ENCODE data around the gene HOXC12.

The HOXC12 gene

GRCh38 chr12:53974084-53975063 lies 19.7 kb downstream of the HOXC12 start, which contains the start of gene HOTAIR:
Gene HOTAIR (minus strand): TSS chr12:53974954.
- no peak for FAIRE-seq
- no peak for DNase-seq (ENCODE audit: insufficient read length, low spot score)

DNA sequence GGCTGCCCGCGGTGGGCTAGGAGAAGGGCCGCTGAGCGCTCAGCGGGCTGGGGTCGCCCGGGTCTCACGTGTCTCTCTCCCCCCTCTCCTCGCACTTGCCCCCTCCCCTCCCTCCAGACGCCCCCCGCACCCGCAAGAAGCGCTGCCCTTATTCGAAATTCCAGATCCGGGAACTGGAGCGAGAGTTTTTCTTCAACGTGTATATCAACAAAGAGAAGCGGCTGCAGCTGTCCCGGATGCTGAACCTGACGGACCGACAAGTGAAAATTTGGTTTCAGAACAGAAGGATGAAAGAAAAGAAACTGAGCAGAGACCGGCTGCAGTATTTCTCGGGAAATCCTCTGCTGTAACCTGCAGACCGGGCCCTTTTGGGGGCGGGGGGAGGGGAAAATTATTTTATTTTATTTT lies 20.4 kb downstream of the HOXC12 start:
- DNase-seq (ENCODE audit: insufficient read length, low spot score), result no peak
- TF ChIP-seq, protein P1, sequence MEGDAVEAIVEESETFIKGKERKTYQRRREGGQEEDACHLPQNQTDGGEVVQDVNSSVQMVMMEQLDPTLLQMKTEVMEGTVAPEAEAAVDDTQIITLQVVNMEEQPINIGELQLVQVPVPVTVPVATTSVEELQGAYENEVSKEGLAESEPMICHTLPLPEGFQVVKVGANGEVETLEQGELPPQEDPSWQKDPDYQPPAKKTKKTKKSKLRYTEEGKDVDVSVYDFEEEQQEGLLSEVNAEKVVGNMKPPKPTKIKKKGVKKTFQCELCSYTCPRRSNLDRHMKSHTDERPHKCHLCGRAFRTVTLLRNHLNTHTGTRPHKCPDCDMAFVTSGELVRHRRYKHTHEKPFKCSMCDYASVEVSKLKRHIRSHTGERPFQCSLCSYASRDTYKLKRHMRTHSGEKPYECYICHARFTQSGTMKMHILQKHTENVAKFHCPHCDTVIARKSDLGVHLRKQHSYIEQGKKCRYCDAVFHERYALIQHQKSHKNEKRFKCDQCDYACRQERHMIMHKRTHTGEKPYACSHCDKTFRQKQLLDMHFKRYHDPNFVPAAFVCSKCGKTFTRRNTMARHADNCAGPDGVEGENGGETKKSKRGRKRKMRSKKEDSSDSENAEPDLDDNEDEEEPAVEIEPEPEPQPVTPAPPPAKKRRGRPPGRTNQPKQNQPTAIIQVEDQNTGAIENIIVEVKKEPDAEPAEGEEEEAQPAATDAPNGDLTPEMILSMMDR (IDR thresholded peaks at IDR 0.05; ENCODE audit: insufficient read depth, missing control alignments), result no peak
- no peak for FAIRE-seq

More at GRCh38 chr12:53974084-53975063, 19.7 kb downstream of the HOXC12 start, which contains the start of gene HOTAIR:
- TF ChIP-seq, protein P1 (IDR thresholded peaks at IDR 0.05; ENCODE audit: insufficient read depth, missing control alignments), result no peak

- DNase-seq (ENCODE audit: insufficient read length, low spot score), result no peak
- TF ChIP-seq, protein P1 (IDR thresholded peaks at IDR 0.05; ENCODE audit: insufficient read depth, missing control alignments), result no peak
- no peak for FAIRE-seq
Observed at GRCh38 chr12:53975479-53976152, 20.9 kb downstream of the HOXC12 start.

DNA sequence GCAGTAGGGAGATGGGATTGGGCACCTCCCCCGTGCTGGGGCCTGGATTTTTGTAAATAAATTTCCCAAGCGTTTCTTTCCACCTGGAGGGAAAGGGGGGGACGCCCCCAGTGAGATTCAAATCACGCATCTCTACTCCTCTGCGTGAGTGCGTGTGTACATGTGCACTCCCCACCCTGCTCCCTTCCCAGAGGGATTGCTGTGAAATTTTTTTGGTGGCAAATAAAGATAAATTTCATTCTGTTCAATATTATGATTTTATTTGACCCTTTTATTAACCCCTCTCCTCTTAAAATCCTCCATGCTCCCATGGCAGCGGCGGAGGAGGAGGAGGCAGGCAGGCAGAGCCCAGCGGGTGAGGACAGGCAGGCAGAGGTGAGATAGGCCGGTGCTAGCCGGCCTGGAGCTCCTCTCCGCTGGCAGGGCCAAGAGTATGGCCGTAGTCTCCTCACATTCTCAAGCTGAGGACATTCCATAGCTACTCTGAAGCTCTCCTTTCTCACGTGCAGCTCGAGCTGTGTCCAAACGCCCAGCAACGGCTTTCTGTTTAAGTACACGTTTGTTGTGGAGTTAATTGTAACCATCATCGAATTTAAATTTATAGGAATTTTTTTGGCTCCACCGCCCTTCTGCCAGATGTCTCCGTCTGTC lies 21.6 kb downstream of the HOXC12 start:
- FAIRE-seq, result no peak
- TF ChIP-seq, protein P1 (IDR thresholded peaks at IDR 0.05; ENCODE audit: insufficient read depth, missing control alignments), result no peak
- no peak for DNase-seq (ENCODE audit: insufficient read length, low spot score)

DNA sequence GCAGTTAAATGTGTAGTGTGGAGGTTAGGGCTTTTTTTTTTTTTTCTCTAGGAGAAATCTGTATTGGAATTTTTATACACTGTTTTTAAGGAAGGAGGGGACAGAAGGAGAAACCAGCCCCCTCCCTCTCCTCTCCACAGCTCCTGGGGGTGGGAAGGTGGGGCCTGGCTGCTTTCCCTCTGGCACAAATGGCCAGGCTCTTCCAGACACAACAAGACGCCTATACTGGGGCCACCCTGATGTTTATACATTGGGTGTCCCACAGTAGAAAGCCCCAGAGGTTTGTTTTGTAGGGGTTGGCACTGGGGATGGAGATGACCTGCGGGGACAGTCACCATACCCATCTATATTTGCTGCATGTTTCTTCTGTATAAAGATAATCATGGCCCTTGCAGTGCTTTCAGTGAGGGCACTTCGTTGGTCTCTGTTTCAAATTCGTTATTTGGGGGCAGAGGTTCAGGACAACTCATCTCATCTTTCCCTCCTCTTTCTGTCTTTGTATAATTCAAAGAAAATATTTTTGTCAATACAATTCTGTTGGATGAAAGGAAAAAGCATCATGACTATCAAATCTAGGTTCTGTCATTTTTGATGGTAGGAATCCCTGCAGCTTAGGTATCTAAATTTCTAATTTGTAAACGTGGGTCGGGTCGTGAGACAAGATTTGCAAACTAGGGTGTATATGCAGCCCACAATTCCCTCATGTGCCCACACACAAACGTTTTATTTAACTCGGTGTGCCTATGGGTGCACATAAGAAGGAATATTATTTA lies 22.3 kb downstream of the HOXC12 start:
- TF ChIP-seq, protein P1 (IDR thresholded peaks at IDR 0.05; ENCODE audit: insufficient read depth, missing control alignments), result no peak
- no peak for DNase-seq (ENCODE audit: insufficient read length, low spot score)
- FAIRE-seq, result no peak

DNA sequence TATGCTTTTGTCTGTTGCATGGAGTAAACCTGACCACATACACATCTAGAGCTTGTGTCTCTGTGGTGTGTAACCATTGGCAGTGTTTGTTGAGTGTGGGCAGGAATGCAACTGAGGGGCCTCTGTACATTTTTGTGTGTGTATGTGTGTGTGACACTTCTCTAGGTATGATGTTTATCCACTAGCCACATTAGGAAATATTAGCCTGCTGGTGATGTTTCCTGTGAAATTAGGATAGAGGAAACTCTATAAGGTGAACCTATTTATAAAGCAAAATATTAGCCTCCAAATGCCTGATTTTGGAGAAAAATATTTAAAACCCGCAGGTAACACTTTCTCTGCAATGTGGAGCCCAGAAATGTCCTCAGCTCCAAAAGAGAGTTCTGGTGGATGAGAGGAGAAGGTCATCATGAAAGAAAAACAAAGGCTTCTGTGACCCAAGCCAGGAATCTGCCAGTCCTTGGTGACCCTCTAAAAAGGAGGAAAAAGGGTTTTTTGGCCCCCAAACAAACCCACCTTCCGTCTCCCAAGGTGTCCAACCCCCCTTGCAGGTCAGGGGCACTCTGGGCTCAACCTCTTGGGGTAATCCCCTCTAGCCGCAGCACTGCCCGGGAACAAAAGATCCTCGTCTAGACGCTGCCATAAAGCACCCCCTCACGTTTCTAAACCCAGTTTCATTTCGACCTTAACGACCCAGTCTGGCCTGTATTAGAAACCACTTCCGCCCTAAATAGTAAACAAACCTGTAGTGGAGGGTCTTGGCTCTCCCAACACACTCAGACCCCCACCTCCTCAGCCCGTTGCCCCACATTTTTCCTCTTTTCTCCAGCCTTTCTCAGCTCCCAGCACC lies 23.1 kb downstream of the HOXC12 start:
- TF ChIP-seq, protein P1 (IDR thresholded peaks at IDR 0.05; ENCODE audit: insufficient read depth, missing control alignments), result no peak
- DNase-seq (ENCODE audit: insufficient read length, low spot score) (no peak), FAIRE-seq (no peak)

Data from D721Med (cell line).